Stimulated activated naive CD8-positive, alpha-beta T cell treated with anti-CD3 and anti-CD28 coated beads, Interleukin-15, amount 100 ng/mL, for 72 hours (primary cell): ENCODE data around the gene KRT71.
"Not testable (repeated sequence)": the region's sequence is repeated elsewhere in the genome, so short reads cannot be mapped to it uniquely, and the experiment has no call there.

ENCODE experiments used
- ATAC-seq: fragments of 150-1000 bp; cut with Tn5 transposase; 2 replicates; pipeline ENCODE4 v1.10.0; 2021; ENCODE audit warnings: mild to moderate bottlenecking, moderate library complexity
- DNase-seq, 2 donors: peaks; one replicate each; pipeline ENCODE4 v3.0.0; 2021 to 2022
- H3K27ac Mint-ChIP-seq, 2 donors: one replicate each; pipeline ENCODE4 v1.8.0; 2022; ENCODE audit warnings: mild to moderate bottlenecking in 2 of 2, mixed read lengths in 2 of 2, moderate library complexity in 2 of 2
- H3K27me3 Mint-ChIP-seq: one replicate; pipeline ENCODE4 v1.8.0; 2022; ENCODE audit warnings: mixed read lengths
- H3K4me1 Mint-ChIP-seq: one replicate; pipeline ENCODE4 v1.8.0; 2022; ENCODE audit warnings: mild to moderate bottlenecking, mixed read lengths
- H3K4me3 Mint-ChIP-seq, 2 donors: one replicate each; pipeline ENCODE4 v1.8.0; 2022; ENCODE audit warnings: mild to moderate bottlenecking in 2 of 2, mixed read lengths in 2 of 2, moderate library complexity in 1 of 2
- H3K9me3 Mint-ChIP-seq, 2 donors: one replicate each; pipeline ENCODE4 v1.8.0; 2022; ENCODE audit warnings: mixed read lengths in 2 of 2

KRT71 gene

DNA sequence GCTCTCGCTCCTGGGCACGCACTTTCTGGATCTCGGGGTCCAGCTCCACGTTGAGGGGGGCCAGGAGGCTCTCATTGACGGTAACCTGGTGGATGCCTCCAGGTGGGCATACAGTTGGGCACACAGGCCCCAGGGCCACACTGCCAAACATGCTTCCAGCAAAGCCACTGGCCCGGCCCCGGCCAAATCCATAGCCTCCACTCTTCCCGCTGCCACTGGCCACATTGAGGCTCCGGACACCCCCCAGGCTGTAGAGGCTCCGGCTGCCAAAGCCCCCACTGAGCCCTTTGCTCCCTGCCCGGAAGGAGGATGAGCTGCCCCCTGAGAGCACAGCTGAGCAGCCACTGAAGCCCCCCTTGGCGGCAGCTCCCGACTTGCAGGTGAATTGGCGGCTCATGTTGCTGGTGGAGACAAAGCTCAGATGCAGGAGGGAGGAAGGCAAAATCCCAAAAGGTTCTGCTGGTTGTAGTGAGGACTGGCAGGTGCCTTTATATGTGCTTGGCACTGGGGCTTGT, at the start of gene KRT71:
Gene KRT71, minus strand, starts transcription at position 465 of the 515 bp plus-strand sequence. Its CDS starts 68 bp downstream, at position 397.
- Mint-ChIP-seq H3K9me3 (no peaks in the 10 kb centered on the region), H3K4me3 (no peak within 1 kb of the TSS), H3K27me3 (peaks cover 14% of the 10 kb centered on the region), H3K27ac (peak within 1 kb of the TSS in 1 of 2 donors; percentile 31), H3K4me1 (no peaks in the 10 kb centered on the region)
- ATAC-seq (no peak), DNase-seq (no peak)

GRCh38 chr12:52602552-52602951, 49.6 kb upstream of the KRT71 start:
- no peak for DNase-seq
- H3K4me1 Mint-ChIP-seq: peaks cover 39% of the 10 kb centered on the region
- H3K9me3 Mint-ChIP-seq: no peaks in the 10 kb centered on the region
- H3K27me3 Mint-ChIP-seq: no peaks in the 10 kb centered on the region
- no peak overlapping the region for H3K27ac Mint-ChIP-seq
- no peak overlapping the region for H3K4me3 Mint-ChIP-seq
- no peak for ATAC-seq

DNA sequence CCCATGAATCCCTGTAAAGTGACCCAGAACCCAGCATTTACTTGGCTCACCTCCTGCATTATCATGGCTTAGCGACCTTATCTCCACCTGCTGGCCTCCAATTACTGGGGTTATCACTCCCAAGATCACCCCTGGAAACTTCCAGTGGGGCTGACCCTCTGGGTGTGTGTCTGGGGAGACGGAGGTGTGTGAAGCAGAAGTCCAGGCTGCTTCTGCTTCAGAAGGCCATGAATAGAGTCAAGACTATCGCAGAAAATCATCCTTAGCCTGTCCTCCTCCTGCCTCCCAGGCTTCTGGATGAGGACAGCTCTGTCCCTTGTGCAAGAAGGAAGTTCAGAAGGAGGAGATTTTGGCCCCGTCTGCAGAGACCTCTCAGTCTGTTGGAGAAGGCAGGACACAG, 48.7 kb upstream of the KRT71 start:
- H3K4me3 Mint-ChIP-seq: no peak overlapping the region
- H3K27me3 Mint-ChIP-seq: no peaks in the 10 kb centered on the region
- ATAC-seq: no peak
- DNase-seq: no peak
- H3K9me3 Mint-ChIP-seq: no peaks in the 10 kb centered on the region
- H3K27ac Mint-ChIP-seq: no peak overlapping the region
- peaks cover 31% of the 10 kb centered on the region for H3K4me1 Mint-ChIP-seq

- no peak within 1 kb of the TSS for H3K4me3 Mint-ChIP-seq
- ATAC-seq (no peak), DNase-seq (peak in 1 of 2 donors; percentile 5)
- H3K9me3 Mint-ChIP-seq: no peaks in the 10 kb centered on the region
- no peaks in the 10 kb centered on the region for H3K27me3 Mint-ChIP-seq
- peaks cover 27% of the 10 kb centered on the region for H3K4me1 Mint-ChIP-seq
- no peak within 1 kb of the TSS for H3K27ac Mint-ChIP-seq
Observed at GRCh38 chr12:52600941-52601481, 48.1 kb upstream of the KRT71 start, which contains the start of gene KRT72. Gene KRT72, minus strand, starts transcription at chr12:52601463. Its CDS starts 11 bp downstream, at chr12:52601452.

DNA sequence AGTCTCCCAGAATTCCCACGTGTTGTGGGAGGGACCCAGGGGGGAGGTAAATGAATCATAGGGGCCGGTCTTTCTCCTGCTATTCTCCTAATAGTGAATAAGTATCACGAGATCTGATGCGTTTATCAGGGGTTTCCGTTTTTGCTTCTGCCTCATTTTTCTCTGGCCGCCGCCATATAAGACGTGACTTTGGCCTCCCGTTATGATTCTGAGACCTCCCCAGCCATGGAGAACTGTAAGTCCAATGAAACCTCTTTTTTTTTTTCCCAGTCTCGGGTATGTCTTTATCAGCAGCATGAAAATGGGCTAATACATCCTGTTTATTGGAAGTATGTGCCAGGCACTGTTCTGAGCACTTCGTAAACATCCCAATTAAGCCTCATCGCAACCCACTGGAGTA, 47.5 kb upstream of the KRT71 start:
- DNase-seq: no peak
- Mint-ChIP-seq H3K4me3 (no peak overlapping the region), H3K4me1 (peaks cover 21% of the 10 kb centered on the region), H3K27me3 (no peaks in the 10 kb centered on the region), H3K9me3 (no peaks in the 10 kb centered on the region), H3K27ac (no peak overlapping the region)
- ATAC-seq: no peak

GRCh38 chr12:52600071-52600470, 47.1 kb upstream of the KRT71 start:
- no peaks in the 10 kb centered on the region for H3K27me3 Mint-ChIP-seq
- peaks cover 20% of the 10 kb centered on the region for H3K4me1 Mint-ChIP-seq
- H3K27ac Mint-ChIP-seq: no peak overlapping the region
- H3K9me3 Mint-ChIP-seq: no peaks in the 10 kb centered on the region
- H3K4me3 Mint-ChIP-seq: no peak overlapping the region
- ATAC-seq (no peak), DNase-seq (no peak)

- Mint-ChIP-seq H3K27me3 (no peaks in the 10 kb centered on the region), H3K27ac (no peak overlapping the region), H3K4me1 (peaks cover 19% of the 10 kb centered on the region), H3K4me3 (no peak overlapping the region), H3K9me3 (no peaks in the 10 kb centered on the region)
- ATAC-seq (no peak), DNase-seq (no peak)
Observed at GRCh38 chr12:52598966-52599365, 46.0 kb upstream of the KRT71 start.

DNA sequence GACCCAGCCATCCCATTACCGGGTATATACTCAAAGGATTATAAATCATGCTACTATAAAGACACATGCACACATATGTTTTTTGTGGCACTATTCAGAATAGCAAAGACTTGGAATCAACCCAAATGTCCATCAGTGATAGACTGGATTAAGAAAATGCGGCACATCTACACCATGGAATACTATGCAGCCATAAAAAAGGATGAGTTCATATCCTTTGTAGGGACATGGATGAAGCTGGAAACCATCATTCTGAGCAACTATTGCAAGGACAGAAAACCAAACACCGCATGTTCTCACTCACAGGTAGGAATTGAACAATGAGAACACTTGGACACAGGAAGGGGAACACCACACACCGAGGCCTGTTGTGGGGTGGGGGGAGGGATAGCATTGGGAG, 41.3 kb upstream of the KRT71 start:
- not testable (repeated sequence) for H3K27ac Mint-ChIP-seq, ATAC-seq, H3K9me3 Mint-ChIP-seq, DNase-seq, H3K27me3 Mint-ChIP-seq, H3K4me3 Mint-ChIP-seq, H3K4me1 Mint-ChIP-seq

DNA sequence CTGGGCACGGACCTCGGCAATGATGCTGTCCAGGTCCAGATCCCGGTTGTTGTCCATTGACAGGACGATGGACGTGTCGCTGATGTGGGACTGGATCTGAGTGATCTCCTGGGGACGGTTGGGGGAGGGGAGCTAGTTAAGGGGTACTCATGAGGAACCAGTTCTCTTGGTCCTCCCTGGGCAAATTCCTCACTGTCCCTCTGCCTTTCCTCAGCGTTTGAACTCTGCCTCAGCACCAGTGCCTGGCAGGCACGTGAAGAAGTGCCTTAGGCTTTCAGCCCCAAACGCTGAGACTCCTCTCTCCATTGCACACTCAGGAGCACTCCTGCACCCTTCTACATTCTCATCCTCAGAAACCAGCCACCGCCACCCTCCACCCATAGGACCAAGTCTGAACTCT, 38.6 kb upstream of the KRT71 start:
- H3K27ac Mint-ChIP-seq: no peak overlapping the region
- no peak overlapping the region for H3K4me3 Mint-ChIP-seq
- no peak for DNase-seq
- no peaks in the 10 kb centered on the region for H3K27me3 Mint-ChIP-seq
- no peak for ATAC-seq
- no peaks in the 10 kb centered on the region for H3K9me3 Mint-ChIP-seq
- H3K4me1 Mint-ChIP-seq: peaks cover 2% of the 10 kb centered on the region

- ATAC-seq: no peak
- no peak overlapping the region for H3K27ac Mint-ChIP-seq
Observed at GRCh38 chr12:52590021-52590420, 37.1 kb upstream of the KRT71 start.

DNA sequence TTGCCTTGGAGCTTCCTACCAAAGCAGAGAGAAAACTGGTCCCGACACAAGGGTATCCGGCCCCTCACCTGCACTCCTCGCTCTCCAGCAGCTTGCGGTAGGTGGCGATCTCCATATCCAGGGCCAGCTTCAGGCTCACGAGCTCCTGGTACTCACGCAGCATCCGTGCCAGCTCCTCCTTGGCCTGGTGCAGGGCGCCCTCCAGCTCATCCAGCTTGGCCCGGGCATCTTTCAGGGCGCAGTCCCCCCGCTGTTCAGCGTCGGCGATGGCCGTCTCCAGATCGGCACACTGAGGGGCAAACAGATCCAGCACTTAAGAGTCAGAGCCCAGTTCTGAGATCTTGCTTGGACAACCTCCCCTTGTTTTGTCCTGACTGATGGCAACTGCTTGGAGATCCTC, 34.6 kb upstream of the KRT71 start:
- H3K9me3 Mint-ChIP-seq: no peaks in the 10 kb centered on the region
- H3K4me3 Mint-ChIP-seq: no peak overlapping the region
- DNase-seq: no peak
- H3K27ac Mint-ChIP-seq: no peak overlapping the region
- no peak for ATAC-seq
- peaks cover 24% of the 10 kb centered on the region for H3K4me1 Mint-ChIP-seq
- no peaks in the 10 kb centered on the region for H3K27me3 Mint-ChIP-seq

More at GRCh38 chr12:52590021-52590420, 37.1 kb upstream of the KRT71 start:
- DNase-seq: no peak
- no peaks in the 10 kb centered on the region for H3K27me3 Mint-ChIP-seq
- no peaks in the 10 kb centered on the region for H3K9me3 Mint-ChIP-seq
- peaks cover 15% of the 10 kb centered on the region for H3K4me1 Mint-ChIP-seq
- H3K4me3 Mint-ChIP-seq: no peak overlapping the region

DNA sequence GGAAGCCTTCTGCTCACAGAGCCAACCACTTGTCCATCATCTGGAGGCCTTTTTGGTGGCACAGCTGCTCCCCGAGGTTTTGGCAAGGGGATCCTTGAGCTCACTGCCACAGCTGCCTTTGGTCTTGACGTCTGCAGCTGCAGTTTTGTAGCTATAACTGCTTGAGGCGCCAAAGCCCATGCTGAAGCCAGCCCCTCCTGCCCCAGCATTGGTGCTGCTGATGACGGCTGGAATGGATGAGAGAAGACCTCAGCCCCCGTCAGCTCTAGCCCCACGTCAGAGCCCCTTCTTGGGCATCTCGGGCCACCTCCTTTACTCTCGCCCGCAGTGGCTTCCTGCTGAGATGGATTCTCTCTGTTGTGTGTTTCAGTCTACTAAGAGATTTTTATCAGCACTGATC, 33.0 kb upstream of the KRT71 start:
- peak; percentile 83 for ATAC-seq
- no peaks in the 10 kb centered on the region for H3K27me3 Mint-ChIP-seq
- peaks cover 24% of the 10 kb centered on the region for H3K4me1 Mint-ChIP-seq
- no peaks in the 10 kb centered on the region for H3K9me3 Mint-ChIP-seq
- no peak overlapping the region for H3K4me3 Mint-ChIP-seq
- peak in 1 of 2 donors; percentile 47 for DNase-seq
- H3K27ac Mint-ChIP-seq: no peak overlapping the region

GRCh38 chr12:52585066-52585465, 32.1 kb upstream of the KRT71 start:
- Mint-ChIP-seq H3K4me3 (no peak overlapping the region), H3K27me3 (no peaks in the 10 kb centered on the region), H3K27ac (no peak overlapping the region), H3K9me3 (no peaks in the 10 kb centered on the region), H3K4me1 (peaks cover 30% of the 10 kb centered on the region)
- no peak for DNase-seq
- ATAC-seq: no peak

- Mint-ChIP-seq H3K9me3 (no peaks in the 10 kb centered on the region), H3K27me3 (no peaks in the 10 kb centered on the region), H3K4me1 (peaks cover 30% of the 10 kb centered on the region), H3K4me3 (no peak overlapping the region), H3K27ac (no peak overlapping the region)
- ATAC-seq: no peak
- no peak for DNase-seq
Observed at GRCh38 chr12:52584156-52584682, 31.3 kb upstream of the KRT71 start.

- Mint-ChIP-seq H3K9me3 (no peaks in the 10 kb centered on the region), H3K4me1 (peaks cover 30% of the 10 kb centered on the region), H3K27me3 (no peaks in the 10 kb centered on the region), H3K4me3 (no peak overlapping the region), H3K27ac (no peak overlapping the region)
- DNase-seq: peak; percentile 58 to 65
- peak; percentile 74 for ATAC-seq
Observed at GRCh38 chr12:52582971-52583456, 30.1 kb upstream of the KRT71 start.

DNA sequence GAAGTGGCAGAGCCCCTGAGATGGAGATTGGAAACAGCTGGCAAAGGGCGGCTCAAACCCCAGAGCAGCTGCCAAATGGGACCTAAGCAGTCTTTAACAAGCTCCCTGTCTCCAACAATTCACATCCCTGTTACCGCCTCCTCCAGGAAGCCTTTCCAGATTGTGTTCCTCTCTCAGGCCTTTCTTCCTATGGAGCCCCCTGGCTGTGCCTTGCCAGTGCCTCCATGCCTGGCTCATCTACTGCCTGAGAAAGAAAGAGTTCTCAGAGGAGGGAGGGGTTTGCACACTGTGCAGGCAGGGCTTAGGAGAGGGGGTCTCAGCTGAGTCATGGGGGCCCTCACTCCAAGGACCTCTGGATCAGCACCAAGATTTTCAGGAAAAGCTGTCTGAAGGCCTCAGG, 29.5 kb upstream of the KRT71 start:
- DNase-seq (no peak), ATAC-seq (no peak)
- H3K4me3 Mint-ChIP-seq: no peak overlapping the region
- no peaks in the 10 kb centered on the region for H3K27me3 Mint-ChIP-seq
- H3K9me3 Mint-ChIP-seq: no peaks in the 10 kb centered on the region
- peak overlapping the region in 1 of 2 donors; percentile 21 for H3K27ac Mint-ChIP-seq
- H3K4me1 Mint-ChIP-seq: peaks cover 30% of the 10 kb centered on the region

GRCh38 chr12:52581481-52581880, 28.5 kb upstream of the KRT71 start:
- Mint-ChIP-seq H3K27ac (no peak overlapping the region), H3K4me1 (peaks cover 27% of the 10 kb centered on the region), H3K9me3 (no peaks in the 10 kb centered on the region), H3K27me3 (no peaks in the 10 kb centered on the region), H3K4me3 (no peak overlapping the region)
- DNase-seq: no peak
- no peak for ATAC-seq
